ELR (cell line): Measurements from ENCODE around the gene ANKRD11.
"Not testable (repeated sequence)": the region's sequence is repeated elsewhere in the genome, so short reads cannot be mapped to it uniquely, and the experiment has no call there.

Source experiments
- DNase-seq: peaks from one replicate; pipeline ENCODE4 v3.0.0-alpha.2; 2015; ENCODE audit warnings: low read depth

The ANKRD11 gene

DNA sequence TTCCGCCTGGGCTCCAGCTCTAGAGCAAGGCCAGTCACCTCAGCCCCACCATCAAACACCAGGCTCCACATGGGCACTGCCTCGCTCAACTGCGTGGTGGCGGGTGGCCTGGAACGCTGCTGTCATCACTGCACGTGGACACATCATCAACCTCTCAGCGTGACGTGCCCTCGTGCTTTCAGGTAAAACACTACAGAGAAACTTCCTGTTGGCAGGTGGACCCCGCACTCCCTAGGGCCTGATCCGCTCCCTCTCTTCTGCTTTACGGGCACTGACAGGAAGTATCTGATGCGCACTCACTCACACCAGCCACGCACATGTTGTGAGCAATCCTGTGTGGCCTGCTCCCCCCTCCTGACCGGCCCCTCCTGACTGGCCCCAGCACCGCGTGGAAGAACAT, 87.4 kb downstream of the ANKRD11 start:
- DNase-seq, result peak; percentile 39

- DNase-seq, result no peak
Measured at GRCh38 chr16:89401641-89402445, 88.5 kb downstream of the ANKRD11 start.

GRCh38 chr16:89401205-89401604, 89.2 kb downstream of the ANKRD11 start:
- DNase-seq, result no peak

GRCh38 chr16:89400740-89401139, 89.6 kb downstream of the ANKRD11 start:
- DNase-seq, result no peak

DNA sequence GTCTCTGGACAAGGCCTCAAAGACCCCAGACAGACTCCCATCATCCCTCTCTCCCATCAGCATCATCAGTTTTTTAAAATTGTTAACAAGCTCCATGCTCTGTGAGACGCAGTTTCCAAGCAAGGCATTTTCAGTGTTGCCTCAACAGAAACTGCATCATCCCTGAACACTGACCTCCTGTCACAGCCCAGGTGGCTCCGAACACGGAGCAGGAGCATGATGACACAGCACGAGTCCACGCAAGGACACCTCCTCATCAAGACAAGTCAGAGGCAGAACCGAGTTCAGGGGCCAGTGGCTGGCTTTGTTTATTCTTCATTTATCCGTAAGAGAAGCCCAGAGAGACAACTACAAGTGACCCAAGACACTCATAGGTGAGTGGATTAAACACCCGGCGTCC, 91.4 kb downstream of the ANKRD11 start:
- DNase-seq, result no peak

- DNase-seq, result no peak
Measured at GRCh38 chr16:89397331-89397861, 93.0 kb downstream of the ANKRD11 start.

DNA sequence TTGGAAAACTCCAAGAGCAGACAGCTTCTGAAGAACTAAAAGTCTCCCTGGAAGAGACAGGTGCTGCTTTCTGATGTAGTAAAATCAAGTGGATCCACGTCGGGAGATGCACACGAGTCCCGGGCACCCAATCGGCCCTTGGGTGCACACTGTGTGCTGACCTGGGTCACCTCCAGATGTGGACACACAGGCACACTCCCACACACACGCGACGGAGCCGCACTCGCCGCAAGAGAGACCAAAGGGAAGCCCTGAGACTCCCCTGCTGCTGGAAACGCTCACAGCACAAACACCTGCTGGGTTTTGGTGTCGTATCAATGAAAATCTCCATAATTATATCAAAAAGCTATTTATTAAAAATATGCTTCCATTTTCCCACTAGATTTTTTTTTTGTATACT, 94.2 kb downstream of the ANKRD11 start:
- no peak for DNase-seq

GRCh38 chr16:89395150-89396142, 94.9 kb downstream of the ANKRD11 start:
- peak; percentile 97 for DNase-seq

DNA sequence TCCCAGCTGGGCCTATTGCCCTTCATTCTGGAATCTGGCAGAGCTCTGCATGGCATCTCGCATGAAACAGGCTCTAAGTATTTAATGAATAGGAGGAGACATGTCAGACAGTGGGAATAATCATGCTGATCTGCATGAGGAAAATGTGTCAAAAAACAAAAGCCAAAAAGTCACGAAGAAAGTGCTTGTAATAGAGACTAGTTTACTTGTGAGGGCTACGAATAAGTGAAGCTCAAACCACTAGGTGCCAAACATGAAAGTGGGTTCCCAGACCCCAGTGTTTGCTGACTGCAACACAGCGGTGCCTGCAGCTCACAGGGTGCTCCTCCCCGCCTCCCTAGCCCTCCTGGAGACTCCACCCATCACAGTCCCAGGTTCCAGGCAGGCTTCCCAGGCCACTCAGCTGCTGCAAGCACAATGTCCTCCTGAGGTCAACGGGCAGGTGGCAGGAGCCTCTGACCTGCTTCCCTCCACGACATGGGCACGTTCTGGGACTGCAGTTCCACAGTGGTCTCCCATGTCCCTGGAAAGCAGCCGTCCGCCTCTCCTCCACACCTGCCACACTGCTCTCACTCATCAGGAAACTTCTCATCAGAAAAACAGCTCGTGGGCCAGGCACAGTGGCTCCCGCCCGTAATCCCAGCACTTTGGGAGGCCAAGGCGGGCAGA, 96.5 kb downstream of the ANKRD11 start:
- DNase-seq, result no peak

DNA sequence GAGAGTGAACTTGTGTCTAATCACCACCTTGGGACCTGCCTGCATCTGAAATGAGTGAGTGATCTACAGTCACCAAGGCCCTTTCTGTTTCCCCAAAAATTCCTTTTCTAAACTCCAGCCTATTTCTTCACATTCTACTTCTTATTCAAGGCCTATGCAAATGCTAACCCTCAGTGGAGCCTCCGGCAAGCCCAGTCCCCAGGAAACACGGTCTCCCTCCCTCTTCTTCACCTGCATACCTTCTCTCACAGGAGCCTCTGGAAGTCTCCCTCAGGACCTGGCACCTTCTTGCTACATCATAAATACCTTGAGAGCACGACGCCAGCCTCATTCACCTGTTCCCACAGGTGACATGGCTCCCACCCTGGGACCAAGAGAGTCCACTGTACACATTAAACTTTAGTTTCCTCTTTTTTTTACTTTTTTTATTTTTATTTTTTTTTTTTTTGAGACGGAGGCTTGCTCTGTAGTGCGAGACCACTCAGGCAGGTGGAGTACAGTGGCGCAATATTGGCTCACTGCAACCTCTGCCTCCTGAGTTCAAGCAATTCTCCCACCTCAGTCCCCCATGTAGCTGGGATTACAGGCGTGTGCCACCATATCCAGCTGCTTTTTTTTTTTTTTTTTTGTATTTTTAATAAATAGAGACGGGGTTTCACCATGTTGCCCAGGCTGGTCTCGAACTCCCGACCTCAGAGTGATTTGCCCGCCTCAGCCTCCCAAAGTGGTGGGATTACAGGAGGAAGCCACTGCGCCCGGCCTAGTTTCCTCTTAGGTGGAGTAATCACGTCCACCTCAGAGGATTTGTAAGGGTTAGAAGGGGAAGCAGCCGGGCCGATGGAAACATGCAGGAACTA, 97.3 kb downstream of the ANKRD11 start:
- no peak for DNase-seq

DNA sequence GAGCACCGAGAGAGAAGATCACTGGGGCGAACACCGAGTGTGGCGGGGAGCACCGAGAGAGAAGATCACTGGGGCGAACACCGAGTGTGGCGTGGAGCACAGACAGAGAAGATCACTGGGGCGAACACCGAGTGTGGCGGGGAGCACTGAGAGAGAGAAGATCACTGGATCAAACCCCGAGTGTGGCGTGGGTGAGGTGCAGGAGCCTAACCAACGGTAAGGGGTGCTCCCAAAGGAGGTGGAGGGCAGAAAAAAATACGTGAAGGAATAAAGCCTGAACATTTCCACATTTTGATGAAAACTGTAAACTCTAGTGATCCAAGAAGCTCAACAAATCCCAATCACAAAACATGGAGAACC, 100.2 kb downstream of the ANKRD11 start:
- not testable (repeated sequence) for DNase-seq

DNA sequence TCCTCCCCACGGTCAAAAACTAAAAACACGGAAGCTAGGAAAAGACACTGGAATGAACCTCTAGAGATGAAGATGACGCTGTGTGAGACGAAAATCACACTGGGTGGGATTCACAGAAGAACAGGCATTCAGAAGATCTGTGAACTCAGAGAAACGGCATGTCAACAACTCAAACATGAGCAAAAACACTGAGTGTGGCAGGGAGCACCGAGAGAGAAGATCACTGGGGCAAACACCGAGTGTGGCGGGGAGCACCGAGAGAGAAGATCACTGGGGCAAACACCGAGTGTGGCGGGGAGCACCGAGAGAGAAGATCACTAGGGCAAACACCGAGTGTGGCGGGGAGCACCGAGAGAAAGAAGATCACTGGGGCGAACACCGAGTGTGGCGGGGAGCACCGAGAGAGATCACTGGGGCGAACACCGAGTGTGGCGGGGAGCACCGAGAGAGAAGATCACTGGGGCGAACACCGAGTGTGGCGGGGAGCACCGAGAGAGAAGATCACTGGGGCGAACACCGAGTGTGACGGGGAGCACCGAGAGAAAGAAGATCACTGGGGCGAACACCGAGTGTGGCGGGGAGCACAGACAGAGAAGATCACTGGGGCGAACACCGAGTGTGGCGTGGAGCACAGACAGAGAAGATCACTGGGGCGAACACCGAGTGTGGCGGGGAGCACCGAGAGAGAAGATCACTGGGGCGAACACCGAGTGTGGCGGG, 100.7 kb downstream of the ANKRD11 start:
- DNase-seq, result not testable (repeated sequence)

DNA sequence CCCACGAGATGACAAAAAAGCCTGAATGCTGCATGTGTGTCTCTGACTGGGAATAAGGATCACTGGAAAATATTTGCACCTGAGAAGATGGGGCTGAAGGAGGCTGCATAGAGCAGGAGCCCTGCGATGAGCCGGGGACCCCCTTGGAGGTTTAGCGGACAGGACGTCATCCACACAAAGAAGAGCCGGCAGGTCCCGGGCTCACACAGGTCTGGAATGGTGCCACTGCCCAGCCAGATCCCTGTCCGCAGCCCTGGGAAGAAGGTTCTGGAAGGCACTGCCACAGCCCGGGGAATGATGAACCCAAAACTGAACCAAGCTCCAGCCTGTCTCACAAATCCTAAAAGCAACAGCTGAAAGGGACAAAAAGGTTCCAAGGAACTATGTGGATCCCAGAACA, 101.8 kb downstream of the ANKRD11 start:
- DNase-seq, result no peak

DNA sequence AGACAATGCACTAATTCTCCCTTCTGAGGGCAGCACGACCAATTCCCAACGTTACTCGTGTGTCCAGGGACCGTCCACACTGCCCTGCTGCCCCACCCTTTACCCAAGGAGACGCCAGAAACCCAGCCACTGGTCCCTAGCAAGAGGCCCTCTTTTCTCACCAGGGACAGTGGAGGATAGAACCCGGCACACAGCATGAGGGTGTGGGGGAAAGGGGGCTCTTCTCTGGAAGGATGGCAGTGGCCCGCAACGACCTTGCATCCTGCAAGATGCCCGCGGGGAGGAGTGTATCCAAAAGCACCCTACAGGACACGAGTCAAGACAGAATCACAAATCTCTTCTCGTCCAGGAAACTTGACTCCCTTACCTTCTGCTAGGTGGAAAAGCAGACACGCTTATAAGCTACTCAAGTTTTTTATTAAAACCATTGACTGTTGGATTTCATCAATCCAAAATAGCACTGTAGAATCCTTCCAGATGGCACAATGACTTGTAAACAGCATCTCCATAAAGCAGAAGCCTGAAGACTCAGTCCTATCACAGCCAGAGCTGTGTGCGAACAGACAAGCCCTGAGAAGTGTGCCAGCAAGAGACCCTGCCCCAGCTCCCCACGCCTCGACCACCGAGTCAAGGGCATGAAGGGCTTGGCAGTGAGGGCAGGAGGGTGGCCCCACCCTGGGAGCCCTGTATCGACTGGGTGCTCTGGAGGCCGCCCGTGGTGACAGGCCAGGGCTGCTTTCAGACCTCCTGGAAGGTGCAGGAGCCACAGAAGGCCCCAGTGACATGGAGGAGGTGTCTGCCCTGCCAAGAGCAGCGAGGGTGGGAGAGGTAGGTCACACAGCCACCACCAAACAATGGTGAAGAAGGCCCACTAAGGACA, 103.8 kb downstream of the ANKRD11 start:
- DNase-seq, result no peak

DNA sequence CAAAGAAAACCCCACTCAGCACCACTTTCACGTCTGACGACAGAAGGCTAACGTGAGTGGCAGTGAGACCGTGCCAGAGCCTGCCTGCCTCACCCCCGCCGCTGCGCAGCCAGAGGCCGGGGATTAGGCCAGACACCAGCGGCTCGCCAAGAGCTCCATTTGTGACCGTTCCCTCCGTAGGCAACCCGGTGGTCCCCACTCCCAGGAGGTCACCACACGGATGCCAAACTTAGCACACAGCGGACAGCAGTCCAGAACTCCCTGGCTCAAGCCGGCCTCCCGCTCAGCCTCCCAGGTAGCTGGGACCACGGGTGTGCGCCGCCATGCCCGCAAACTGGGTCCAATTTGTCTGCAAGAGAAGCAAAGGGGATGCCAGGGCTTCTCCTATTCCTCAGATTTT, 104.6 kb downstream of the ANKRD11 start:
- DNase-seq, result no peak

DNA sequence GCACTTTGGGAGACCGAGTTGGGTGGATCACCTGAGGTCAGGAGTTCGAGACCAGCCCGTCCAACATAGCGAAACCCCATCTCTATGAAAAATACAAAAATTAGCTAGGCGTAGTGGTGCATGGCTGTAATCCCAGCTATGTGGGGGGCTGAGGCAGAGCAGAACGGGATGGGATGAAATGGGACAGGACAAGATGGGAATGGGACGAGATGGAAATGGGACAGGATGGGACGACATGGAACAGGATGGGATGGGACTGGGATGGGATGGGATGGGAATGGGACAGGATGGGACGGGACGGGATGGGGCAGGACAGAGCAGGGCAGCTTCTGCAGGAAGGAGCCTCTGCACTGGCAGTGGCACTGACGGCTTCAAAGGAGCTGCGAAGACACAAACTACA, 106.1 kb downstream of the ANKRD11 start:
- no peak for DNase-seq

DNA sequence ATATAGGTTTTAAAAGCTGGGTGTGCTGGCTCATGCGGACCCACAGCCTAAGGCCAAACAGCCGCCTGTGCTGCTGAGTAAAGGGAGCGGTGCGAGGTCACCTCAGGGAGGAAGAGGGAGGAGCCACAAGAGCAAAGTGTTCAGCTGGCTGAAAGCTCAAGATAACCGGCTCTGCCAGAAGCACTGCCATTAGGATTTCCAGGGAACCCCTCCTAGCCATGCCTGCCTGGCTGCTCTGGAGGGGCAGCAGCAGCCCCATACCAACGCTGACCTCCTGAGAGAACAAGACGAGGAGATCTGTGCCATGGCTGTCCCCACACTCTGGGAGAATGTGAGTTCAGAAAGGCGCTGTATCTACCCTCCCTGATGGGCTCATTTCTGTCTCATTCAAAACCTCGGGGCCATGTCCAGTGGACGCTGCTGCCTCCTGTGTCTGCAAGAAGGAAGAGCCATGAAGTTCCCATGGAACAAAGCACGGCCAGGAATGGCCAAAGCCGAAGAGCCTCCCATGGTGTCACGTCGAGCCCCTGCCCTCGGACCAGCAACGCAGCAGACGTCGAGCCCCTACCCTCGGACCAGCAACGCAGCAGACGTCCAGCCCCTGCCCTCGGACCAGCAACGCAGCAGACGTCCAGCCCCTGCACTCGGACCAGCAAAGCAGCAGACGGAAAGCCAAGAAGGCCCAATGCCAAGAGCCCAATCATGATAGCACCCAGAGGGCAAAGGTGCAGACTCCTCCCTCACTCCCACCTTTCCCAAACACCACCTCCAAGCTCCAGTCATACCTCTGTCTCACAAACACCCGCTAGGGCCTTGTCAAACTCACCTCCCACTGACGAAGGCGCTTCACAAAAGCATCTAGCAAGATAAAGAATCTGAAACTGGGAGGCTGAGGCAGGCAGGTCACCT, 107.0 kb downstream of the ANKRD11 start:
- peak; percentile 81 for DNase-seq

DNA sequence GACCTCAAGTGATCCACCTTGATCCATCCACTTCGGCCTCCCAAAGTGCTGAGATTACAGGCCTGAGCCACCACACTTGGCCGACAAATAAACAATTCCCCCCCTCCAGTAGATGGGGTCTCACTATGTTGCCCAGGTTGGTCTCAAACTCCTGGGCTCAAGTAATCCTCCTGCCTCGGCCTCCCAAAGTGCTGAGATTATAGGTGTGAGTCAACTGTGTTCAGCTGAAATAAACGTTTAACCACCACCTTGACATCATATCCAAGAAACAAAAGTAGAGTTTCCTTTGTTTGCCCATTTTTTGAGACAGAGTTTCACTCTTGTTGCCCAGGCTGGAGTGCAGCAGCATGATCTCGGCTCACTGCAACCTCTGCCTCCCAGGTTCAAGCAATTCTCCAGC, 107.8 kb downstream of the ANKRD11 start:
- DNase-seq, result not testable (repeated sequence)
